ENCODE results near the gene JMY.

Gene JMY

GRCh38 chr5:79318935-79319614, 83.1 kb downstream of the JMY start:
- Histone ChIP-seq H3F3A (ENCODE audit: low read depth) (no peaks in the 10 kb centered on the region), H3K36me3 (ENCODE audit: insufficient read depth, low read length) (peaks cover 53% of the 10 kb centered on the region; the same call in 1 of the 2 replicates), H4K20me1 (ENCODE audit: insufficient read depth, low read length, poor library complexity, severe bottlenecking) (no peaks in the 10 kb centered on the region), H3K9ac (ENCODE audit: low read depth, low read length, poor library complexity, severe bottlenecking) (no peak overlapping the region), H3K4me2 (ENCODE audit: low read depth, low read length, poor library complexity, severe bottlenecking) (no peak overlapping the region), H3K9me2 (replicated peaks; ENCODE audit: low read depth, low read length) (no peaks in the 10 kb centered on the region), H3K4me1 (ENCODE audit: insufficient read depth, low read length, poor library complexity, severe bottlenecking) (no peaks in the 10 kb centered on the region), H3K9me3 (ENCODE audit: insufficient read depth, low read depth, low read length) (no peaks in the 10 kb centered on the region), H3K4me3 (ENCODE audit: low read length, poor library complexity, severe bottlenecking) (no peak overlapping the region), H3K27me3 (ENCODE audit: insufficient read depth, low read length, poor library complexity, severe bottlenecking) (no peaks in the 10 kb centered on the region), H3K79me2 (ENCODE audit: insufficient read depth, low read length) (no peaks in the 10 kb centered on the region), H2AFZ (ENCODE audit: low read length) (no peak overlapping the region)
- TF ChIP-seq CTCF (conservative IDR thresholded peaks at IDR 0.05; ENCODE audit: low read length): no peak
- TF ChIP-seq EZH2phosphoT487 (IDR thresholded peaks at IDR 0.05; ENCODE audit: borderline replicate concordance): no peak

GRCh38 chr5:79329453-79329852, 93.5 kb downstream of the JMY start:
- Histone ChIP-seq H3K4me1 (ENCODE audit: insufficient read depth, low read length, poor library complexity, severe bottlenecking) (no peaks in the 10 kb centered on the region), H3K9ac (ENCODE audit: low read depth, low read length, poor library complexity, severe bottlenecking) (no peak overlapping the region), H3K9me2 (replicated peaks; ENCODE audit: low read depth, low read length) (no peaks in the 10 kb centered on the region), H3K9me3 (ENCODE audit: insufficient read depth, low read depth, low read length) (no peaks in the 10 kb centered on the region), H3K79me2 (ENCODE audit: insufficient read depth, low read length) (no peaks in the 10 kb centered on the region), H3K4me2 (ENCODE audit: low read depth, low read length, poor library complexity, severe bottlenecking) (no peak overlapping the region), H3K4me3 (ENCODE audit: low read length, poor library complexity, severe bottlenecking) (no peak overlapping the region), H2AFZ (ENCODE audit: low read length) (no peak overlapping the region), H4K20me1 (ENCODE audit: insufficient read depth, low read length, poor library complexity, severe bottlenecking) (no peaks in the 10 kb centered on the region), H3K36me3 (ENCODE audit: insufficient read depth, low read length) (no peaks in the 10 kb centered on the region), H3K27me3 (ENCODE audit: insufficient read depth, low read length, poor library complexity, severe bottlenecking) (no peaks in the 10 kb centered on the region), H3F3A (ENCODE audit: low read depth) (no peaks in the 10 kb centered on the region)
- no peak for TF ChIP-seq CTCF (conservative IDR thresholded peaks at IDR 0.05; ENCODE audit: low read length)
- TF ChIP-seq EZH2phosphoT487 (IDR thresholded peaks at IDR 0.05; ENCODE audit: borderline replicate concordance): no peak

GRCh38 chr5:79330071-79330470, 94.1 kb downstream of the JMY start:
- Histone ChIP-seq H3K4me2 (ENCODE audit: low read depth, low read length, poor library complexity, severe bottlenecking) (no peak overlapping the region), H3F3A (ENCODE audit: low read depth) (no peaks in the 10 kb centered on the region), H3K79me2 (ENCODE audit: insufficient read depth, low read length) (no peaks in the 10 kb centered on the region), H3K9ac (ENCODE audit: low read depth, low read length, poor library complexity, severe bottlenecking) (no peak overlapping the region), H4K20me1 (ENCODE audit: insufficient read depth, low read length, poor library complexity, severe bottlenecking) (no peaks in the 10 kb centered on the region), H3K4me1 (ENCODE audit: insufficient read depth, low read length, poor library complexity, severe bottlenecking) (no peaks in the 10 kb centered on the region), H3K9me3 (ENCODE audit: insufficient read depth, low read depth, low read length) (no peaks in the 10 kb centered on the region), H3K27me3 (ENCODE audit: insufficient read depth, low read length, poor library complexity, severe bottlenecking) (no peaks in the 10 kb centered on the region), H3K36me3 (ENCODE audit: insufficient read depth, low read length) (no peaks in the 10 kb centered on the region), H2AFZ (ENCODE audit: low read length) (no peak overlapping the region), H3K9me2 (replicated peaks; ENCODE audit: low read depth, low read length) (no peaks in the 10 kb centered on the region), H3K4me3 (ENCODE audit: low read length, poor library complexity, severe bottlenecking) (no peak overlapping the region)
- TF ChIP-seq CTCF (conservative IDR thresholded peaks at IDR 0.05; ENCODE audit: low read length) (no peak), EZH2phosphoT487 (IDR thresholded peaks at IDR 0.05; ENCODE audit: borderline replicate concordance) (no peak)

Measured in Loucy (cell line).